ENCODE data around the gene TNFRSF21. TPM values are rescaled to one million over a fixed set of nuclear protein-coding genes. Genes with fewer than 3 reads are reported as not detected.
"Not testable (repeated sequence)": the region's sequence is repeated elsewhere in the genome, so short reads cannot be mapped to it uniquely, and the experiment has no call there.

Gene TNFRSF21
- total RNA-seq, 1 donor: 1.4 TPM

DNA sequence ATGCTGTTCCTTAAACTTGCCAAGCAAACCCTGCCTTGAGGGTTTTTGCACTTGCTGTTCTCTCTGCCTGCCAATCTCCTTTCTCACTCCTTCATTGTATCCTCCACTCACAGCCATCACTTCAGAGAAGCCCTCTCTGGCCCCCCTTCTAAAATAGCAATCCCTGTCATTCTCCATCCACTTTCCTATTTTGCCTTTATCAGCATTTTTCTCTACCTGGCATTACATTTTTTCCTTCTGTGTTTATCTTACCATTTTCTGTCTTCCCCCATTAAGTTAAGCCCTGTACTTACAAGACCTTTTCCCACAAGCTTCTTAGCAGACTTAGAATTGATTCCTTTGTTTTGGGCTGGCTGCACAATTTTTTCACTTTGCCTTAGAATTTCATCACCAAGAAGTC is 26.6 kb upstream of the TNFRSF21 start:
- H3K4me1 ChIP-seq (ENCODE audit: insufficient read depth, low read length): no peaks in the 10 kb centered on the region
- H3K27me3 ChIP-seq (ENCODE audit: insufficient read depth, low read length): no peaks in the 10 kb centered on the region
- H3K79me2 ChIP-seq (ENCODE audit: insufficient read depth, low read length): no peaks in the 10 kb centered on the region
- H3K9me3 ChIP-seq (ENCODE audit: low read depth, low read length): no peaks in the 10 kb centered on the region
- TF ChIP-seq, protein P1, sequence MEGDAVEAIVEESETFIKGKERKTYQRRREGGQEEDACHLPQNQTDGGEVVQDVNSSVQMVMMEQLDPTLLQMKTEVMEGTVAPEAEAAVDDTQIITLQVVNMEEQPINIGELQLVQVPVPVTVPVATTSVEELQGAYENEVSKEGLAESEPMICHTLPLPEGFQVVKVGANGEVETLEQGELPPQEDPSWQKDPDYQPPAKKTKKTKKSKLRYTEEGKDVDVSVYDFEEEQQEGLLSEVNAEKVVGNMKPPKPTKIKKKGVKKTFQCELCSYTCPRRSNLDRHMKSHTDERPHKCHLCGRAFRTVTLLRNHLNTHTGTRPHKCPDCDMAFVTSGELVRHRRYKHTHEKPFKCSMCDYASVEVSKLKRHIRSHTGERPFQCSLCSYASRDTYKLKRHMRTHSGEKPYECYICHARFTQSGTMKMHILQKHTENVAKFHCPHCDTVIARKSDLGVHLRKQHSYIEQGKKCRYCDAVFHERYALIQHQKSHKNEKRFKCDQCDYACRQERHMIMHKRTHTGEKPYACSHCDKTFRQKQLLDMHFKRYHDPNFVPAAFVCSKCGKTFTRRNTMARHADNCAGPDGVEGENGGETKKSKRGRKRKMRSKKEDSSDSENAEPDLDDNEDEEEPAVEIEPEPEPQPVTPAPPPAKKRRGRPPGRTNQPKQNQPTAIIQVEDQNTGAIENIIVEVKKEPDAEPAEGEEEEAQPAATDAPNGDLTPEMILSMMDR (IDR thresholded peaks at IDR 0.05; ENCODE audit: extremely low read depth, low read depth, low read length): no peak
- H2AFZ ChIP-seq (ENCODE audit: low read length): no peak overlapping the region
- H3K4me3 ChIP-seq (ENCODE audit: insufficient read depth, low read length): no peak overlapping the region
- H3K27ac ChIP-seq (ENCODE audit: low read depth, low read length): no peak overlapping the region
- no peak for DNase-seq (ENCODE audit: insufficient read length, low spot score, missing footprints)
- no peaks in the 10 kb centered on the region for H4K20me1 ChIP-seq (ENCODE audit: insufficient read depth, low read length)
- no peak overlapping the region for H3K4me2 ChIP-seq (ENCODE audit: insufficient read depth, low read length)
- H3K36me3 ChIP-seq (ENCODE audit: insufficient read depth, low read length): no peaks in the 10 kb centered on the region

DNA sequence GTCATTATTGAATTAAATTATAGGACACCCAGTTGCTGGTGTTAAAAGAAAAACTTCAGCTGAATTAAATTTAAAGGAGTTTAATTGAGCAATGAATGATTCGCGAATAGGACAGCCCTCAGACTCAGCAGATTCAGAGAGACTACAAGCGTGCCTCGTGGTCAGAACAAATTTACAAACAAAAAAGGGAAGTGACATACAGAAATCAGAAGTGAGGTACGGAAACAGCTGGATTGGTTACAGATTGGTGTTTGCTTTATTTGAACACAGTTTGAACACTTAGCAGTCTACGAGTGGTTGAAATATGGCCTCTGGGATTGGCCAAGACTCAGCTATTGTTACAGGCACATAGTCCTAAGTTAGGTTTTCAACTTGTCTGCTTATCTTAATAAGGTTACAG is 25.8 kb upstream of the TNFRSF21 start:
- no peak overlapping the region for H3K4me3 ChIP-seq (ENCODE audit: insufficient read depth, low read length)
- no peak overlapping the region for H3K4me2 ChIP-seq (ENCODE audit: insufficient read depth, low read length)
- no peak for DNase-seq (ENCODE audit: insufficient read length, low spot score, missing footprints)
- H3K27me3 ChIP-seq (ENCODE audit: insufficient read depth, low read length): no peaks in the 10 kb centered on the region
- no peak overlapping the region for H3K27ac ChIP-seq (ENCODE audit: low read depth, low read length)
- H3K9me3 ChIP-seq (ENCODE audit: low read depth, low read length): no peaks in the 10 kb centered on the region
- no peaks in the 10 kb centered on the region for H3K36me3 ChIP-seq (ENCODE audit: insufficient read depth, low read length)
- TF ChIP-seq, protein P1 (IDR thresholded peaks at IDR 0.05; ENCODE audit: extremely low read depth, low read depth, low read length): no peak
- no peaks in the 10 kb centered on the region for H3K4me1 ChIP-seq (ENCODE audit: insufficient read depth, low read length)
- H2AFZ ChIP-seq (ENCODE audit: low read length): no peak overlapping the region
- H3K79me2 ChIP-seq (ENCODE audit: insufficient read depth, low read length): no peaks in the 10 kb centered on the region
- H4K20me1 ChIP-seq (ENCODE audit: insufficient read depth, low read length): no peaks in the 10 kb centered on the region

DNA sequence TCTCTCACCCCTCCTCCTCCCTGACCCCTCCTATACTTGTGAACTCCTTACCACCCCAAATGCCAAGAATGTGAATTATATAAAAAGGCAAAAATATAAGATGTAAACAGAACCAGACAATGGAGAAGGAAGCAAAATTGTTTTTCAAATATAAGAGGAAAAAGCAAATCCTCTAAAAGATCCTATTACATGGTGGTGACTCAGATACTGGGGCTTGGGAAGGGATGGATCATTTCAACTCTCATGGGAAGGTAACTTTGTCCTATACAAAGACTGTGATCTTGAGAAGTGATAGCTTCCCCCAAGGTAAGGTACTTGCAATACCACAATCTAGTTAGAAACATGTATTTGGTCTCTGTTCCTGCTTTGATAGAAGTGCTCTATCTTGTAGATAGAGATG is 24.6 kb upstream of the TNFRSF21 start:
- DNase-seq (ENCODE audit: insufficient read length, low spot score, missing footprints): peak; percentile 14
- Histone ChIP-seq H2AFZ (ENCODE audit: low read length) (no peak overlapping the region), H3K4me1 (ENCODE audit: insufficient read depth, low read length) (no peaks in the 10 kb centered on the region), H3K4me2 (ENCODE audit: insufficient read depth, low read length) (no peak overlapping the region), H3K79me2 (ENCODE audit: insufficient read depth, low read length) (no peaks in the 10 kb centered on the region), H3K27me3 (ENCODE audit: insufficient read depth, low read length) (no peaks in the 10 kb centered on the region), H3K4me3 (ENCODE audit: insufficient read depth, low read length) (no peak overlapping the region), H3K36me3 (ENCODE audit: insufficient read depth, low read length) (no peaks in the 10 kb centered on the region), H3K9me3 (ENCODE audit: low read depth, low read length) (no peaks in the 10 kb centered on the region), H3K27ac (ENCODE audit: low read depth, low read length) (no peak overlapping the region), H4K20me1 (ENCODE audit: insufficient read depth, low read length) (no peaks in the 10 kb centered on the region)
- TF ChIP-seq, protein P1 (IDR thresholded peaks at IDR 0.05; ENCODE audit: extremely low read depth, low read depth, low read length): no peak

DNA sequence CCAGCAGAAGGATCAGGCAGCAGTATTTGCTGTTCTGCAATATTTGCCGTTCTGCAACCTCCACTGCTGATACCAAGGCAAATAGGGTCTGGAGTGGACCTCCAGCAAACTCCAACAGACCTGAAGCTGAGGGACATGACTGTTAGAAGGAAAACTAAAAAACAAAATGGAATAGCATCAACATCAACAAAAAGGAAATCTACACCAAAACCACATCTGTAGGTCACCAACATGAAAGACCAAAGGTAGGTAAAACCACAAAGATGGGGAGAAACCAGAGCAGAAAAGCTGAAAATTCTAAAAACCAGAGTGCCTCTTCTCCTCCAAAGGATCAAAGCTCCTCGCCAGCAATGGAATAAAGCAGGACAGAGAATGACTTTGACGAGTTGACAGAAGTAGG is 18.9 kb upstream of the TNFRSF21 start:
- not testable (repeated sequence) for H2AFZ ChIP-seq (ENCODE audit: low read length); DNase-seq (ENCODE audit: insufficient read length, low spot score, missing footprints); H3K9me3 ChIP-seq (ENCODE audit: low read depth, low read length); H3K4me1 ChIP-seq (ENCODE audit: insufficient read depth, low read length); H3K36me3 ChIP-seq (ENCODE audit: insufficient read depth, low read length); H3K27ac ChIP-seq (ENCODE audit: low read depth, low read length); H3K4me3 ChIP-seq (ENCODE audit: insufficient read depth, low read length); H3K4me2 ChIP-seq (ENCODE audit: insufficient read depth, low read length); H3K79me2 ChIP-seq (ENCODE audit: insufficient read depth, low read length); H3K27me3 ChIP-seq (ENCODE audit: insufficient read depth, low read length); H4K20me1 ChIP-seq (ENCODE audit: insufficient read depth, low read length)

DNA sequence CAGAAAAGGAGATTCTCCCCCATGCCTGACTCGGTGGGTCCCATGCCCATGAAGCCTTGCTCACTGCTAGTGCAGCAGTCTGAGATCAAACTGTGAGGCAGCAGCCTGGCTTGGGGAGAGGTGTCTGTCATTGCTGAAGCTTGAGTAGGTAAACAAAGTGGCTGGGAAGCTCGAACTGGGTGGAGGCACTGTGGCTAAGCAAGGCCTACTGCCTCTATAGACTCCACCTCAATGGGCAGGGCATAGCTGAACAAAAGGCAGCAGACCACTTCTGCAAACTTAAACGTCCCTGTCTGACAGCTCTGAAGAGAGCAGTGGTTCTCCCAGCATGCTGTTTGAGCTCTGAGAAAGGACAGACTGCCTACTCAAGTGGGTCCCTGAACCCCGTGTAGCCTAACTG is 18.4 kb upstream of the TNFRSF21 start:
- H3K36me3 ChIP-seq (ENCODE audit: insufficient read depth, low read length); H3K4me1 ChIP-seq (ENCODE audit: insufficient read depth, low read length); H3K27me3 ChIP-seq (ENCODE audit: insufficient read depth, low read length); H4K20me1 ChIP-seq (ENCODE audit: insufficient read depth, low read length); H3K27ac ChIP-seq (ENCODE audit: low read depth, low read length); H2AFZ ChIP-seq (ENCODE audit: low read length); H3K9me3 ChIP-seq (ENCODE audit: low read depth, low read length); H3K79me2 ChIP-seq (ENCODE audit: insufficient read depth, low read length); DNase-seq (ENCODE audit: insufficient read length, low spot score, missing footprints); H3K4me3 ChIP-seq (ENCODE audit: insufficient read depth, low read length); H3K4me2 ChIP-seq (ENCODE audit: insufficient read depth, low read length): not testable (repeated sequence)

Measured in osteoblast (primary cell).